ELR (cell line): ENCODE measurements around the gene KIAA0408.
"Not testable (repeated sequence)": the region's sequence is repeated elsewhere in the genome, so short reads cannot be mapped to it uniquely, and the experiment has no call there.

Experiments used
- DNase-seq: peaks from one replicate; pipeline ENCODE4 v3.0.0-alpha.2; 2015; ENCODE audit warnings: low read depth

Gene KIAA0408

DNA sequence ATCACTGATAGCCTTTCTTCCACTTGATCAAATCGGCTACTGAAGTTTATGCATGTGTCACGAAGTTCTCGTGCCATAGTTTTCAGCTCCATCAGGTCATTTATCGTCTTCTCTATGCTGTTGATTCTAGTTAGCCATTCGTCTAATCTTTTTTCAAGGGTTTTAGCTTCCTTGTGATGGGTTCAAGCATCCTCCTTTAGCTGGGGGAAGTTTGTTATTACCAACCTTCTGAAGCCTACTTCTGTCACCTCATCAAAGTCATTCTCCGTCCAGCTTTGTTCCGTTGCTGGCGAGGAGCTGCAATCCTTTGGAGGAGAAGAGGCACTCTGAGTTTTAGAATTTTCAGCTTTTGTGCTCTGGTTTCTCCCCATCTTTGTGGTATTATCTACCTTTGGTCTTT, 47.2 kb downstream of the KIAA0408 start:
- DNase-seq, result not testable (repeated sequence)
